Measurements from ENCODE around the gene RAPGEF1.

DNA sequence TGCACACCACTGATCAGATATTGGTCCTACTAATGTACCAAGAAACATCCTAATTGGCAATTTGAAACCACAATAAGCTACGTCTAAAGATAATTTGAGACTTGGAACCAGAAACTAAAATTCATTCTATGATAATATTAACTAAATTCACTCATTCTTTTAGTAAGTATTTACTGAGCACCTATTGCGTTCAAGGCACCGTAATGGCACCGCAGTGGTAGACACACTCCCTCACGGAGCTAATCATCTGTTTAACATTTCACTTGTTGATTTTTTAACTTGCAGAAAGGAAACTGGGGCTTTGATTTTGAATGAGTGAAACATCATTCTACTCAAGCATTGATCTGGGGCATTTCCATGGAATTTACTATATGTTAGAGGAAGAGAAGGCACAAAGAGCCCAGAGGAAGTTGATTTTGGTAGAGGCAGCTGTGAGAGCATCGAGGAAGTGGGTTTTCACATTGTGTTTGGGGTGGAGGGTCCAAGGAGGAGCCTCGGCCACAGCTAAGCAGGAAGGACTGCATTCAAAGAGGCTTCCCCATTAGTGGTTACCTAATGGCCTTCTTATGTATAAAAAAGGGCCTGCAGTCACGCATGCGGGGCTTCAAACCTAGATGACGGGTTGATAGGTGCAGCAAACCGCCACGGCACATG lies 7.1 kb downstream of the RAPGEF1 start:
- no peak for TF ChIP-seq POLR2A (IDR thresholded peaks at IDR 0.05)
- TF ChIP-seq, protein P1, sequence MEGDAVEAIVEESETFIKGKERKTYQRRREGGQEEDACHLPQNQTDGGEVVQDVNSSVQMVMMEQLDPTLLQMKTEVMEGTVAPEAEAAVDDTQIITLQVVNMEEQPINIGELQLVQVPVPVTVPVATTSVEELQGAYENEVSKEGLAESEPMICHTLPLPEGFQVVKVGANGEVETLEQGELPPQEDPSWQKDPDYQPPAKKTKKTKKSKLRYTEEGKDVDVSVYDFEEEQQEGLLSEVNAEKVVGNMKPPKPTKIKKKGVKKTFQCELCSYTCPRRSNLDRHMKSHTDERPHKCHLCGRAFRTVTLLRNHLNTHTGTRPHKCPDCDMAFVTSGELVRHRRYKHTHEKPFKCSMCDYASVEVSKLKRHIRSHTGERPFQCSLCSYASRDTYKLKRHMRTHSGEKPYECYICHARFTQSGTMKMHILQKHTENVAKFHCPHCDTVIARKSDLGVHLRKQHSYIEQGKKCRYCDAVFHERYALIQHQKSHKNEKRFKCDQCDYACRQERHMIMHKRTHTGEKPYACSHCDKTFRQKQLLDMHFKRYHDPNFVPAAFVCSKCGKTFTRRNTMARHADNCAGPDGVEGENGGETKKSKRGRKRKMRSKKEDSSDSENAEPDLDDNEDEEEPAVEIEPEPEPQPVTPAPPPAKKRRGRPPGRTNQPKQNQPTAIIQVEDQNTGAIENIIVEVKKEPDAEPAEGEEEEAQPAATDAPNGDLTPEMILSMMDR (IDR thresholded peaks at IDR 0.05 in 8 of 11, conservative IDR thresholded peaks at IDR 0.05 in 3 of 11): no peak
- peak in 1 of 3 donors; percentile 87 for TF ChIP-seq POLR2AphosphoS5 (IDR thresholded peaks at IDR 0.05)

Measured in spleen (tissue), 7 donors.